GM18498 (cell line): Measurements from ENCODE around the gene C2orf80.
A peak's percentile ranks its signal among the peaks of the same experiment; 100 is the strongest.
"Not testable (repeated sequence)": the region's sequence is repeated elsewhere in the genome, so short reads cannot be mapped to it uniquely, and the experiment has no call there.

Source experiments
- ATAC-seq: cut with Tn5 transposase; IDR thresholded peaks from one replicate; pipeline ENCODE4 v1.9.1; 2021; ENCODE audit warnings: mild to moderate bottlenecking, moderate library complexity; ENCODE audit not compliant: unreplicated experiment

The C2orf80 gene

GRCh38 chr2:208135794-208136715 lies 53.8 kb downstream of the C2orf80 start:
- no peak for ATAC-seq

- ATAC-seq = peak; percentile 62
These were observed 54.8 kb downstream of the C2orf80 start for GRCh38 chr2:208134928-208135586.

GRCh38 chr2:208130712-208131110 lies 59.1 kb downstream of the C2orf80 start:
- no peak for ATAC-seq

GRCh38 chr2:208129744-208130711 lies 59.8 kb downstream of the C2orf80 start, which contains the start of gene CRYGC:
Gene CRYGC, minus strand, starts transcription at chr2:208129828. Its CDS starts 36 bp downstream, at chr2:208129792.
- no peak for ATAC-seq

- ATAC-seq = no peak
These were observed 61.7 kb downstream of the C2orf80 start for GRCh38 chr2:208128136-208128535.

GRCh38 chr2:208127090-208127489 lies 62.7 kb downstream of the C2orf80 start:
- ATAC-seq = no peak

GRCh38 chr2:208125251-208125650 lies 64.6 kb downstream of the C2orf80 start:
- ATAC-seq = no peak

GRCh38 chr2:208124013-208124715 lies 65.7 kb downstream of the C2orf80 start, which contains the start of gene CRYGD:
Gene CRYGD, minus strand, starts transcription at chr2:208124524. Its CDS starts 51 bp downstream, at chr2:208124473.
- not testable (repeated sequence) for ATAC-seq

GRCh38 chr2:208122248-208122647 lies 67.6 kb downstream of the C2orf80 start:
- ATAC-seq = no peak

GRCh38 chr2:208118918-208119317 lies 70.9 kb downstream of the C2orf80 start:
- no peak for ATAC-seq

- not testable (repeated sequence) for ATAC-seq
These were observed 72.4 kb downstream of the C2orf80 start for GRCh38 chr2:208117390-208117789.
